A172 (cell line): ENCODE results near the gene TRIM16. TPM values are rescaled to one million over a fixed set of nuclear protein-coding genes. Genes with fewer than 3 reads are reported as not detected.
"Not testable (repeated sequence)": the region's sequence is repeated elsewhere in the genome, so short reads cannot be mapped to it uniquely, and the experiment has no call there.

Experiments
- DNase-seq: peaks from one replicate; pipeline ENCODE4 v3.0.0-alpha.2; 2015; ENCODE audit warnings: low spot score
- total RNA-seq: library from RNA; depleted of rRNA; stranded (reverse); fragments of >200 nt; shearing (Covaris generic); gene quantifications from 2 replicates; pipeline ENCODE4 v1.2.3, GENCODE V29; 2014; rRNA removed

TRIM16 gene
- 153 and 163 TPM in 2 replicates for total RNA-seq

DNA sequence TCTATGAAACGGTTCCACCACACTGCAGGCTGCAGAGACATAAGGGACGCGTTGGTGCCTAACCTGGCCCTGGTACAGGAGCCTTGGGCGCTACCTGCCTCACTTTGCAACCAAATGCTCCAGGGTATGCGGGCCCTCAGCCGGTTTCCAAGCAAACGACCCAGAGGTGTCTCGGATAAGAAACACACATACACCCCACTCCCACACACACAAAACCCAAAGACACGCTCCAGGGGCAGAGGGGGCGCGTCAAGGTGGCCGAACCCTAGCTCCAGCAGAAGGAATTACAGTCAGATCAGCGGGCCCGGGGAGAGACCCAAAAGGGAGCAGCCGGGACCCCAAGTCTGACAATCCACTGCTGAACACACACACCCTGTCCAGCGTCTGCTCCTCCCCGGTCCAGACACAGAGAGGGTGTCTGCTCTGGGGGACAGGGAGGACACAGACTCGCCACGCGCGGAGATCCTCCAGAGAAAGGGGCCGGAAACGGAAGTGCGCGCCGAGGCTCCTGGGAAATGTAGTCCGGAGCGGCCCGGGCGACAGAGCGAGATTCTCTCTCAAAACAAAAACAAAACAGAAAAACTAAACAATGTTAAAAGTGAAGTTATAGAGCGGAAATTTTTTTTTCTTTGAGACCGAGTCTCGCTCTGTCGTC lies at the start of gene TRIM16:
Gene TRIM16, minus strand, starts transcription at position 488 of the 655 bp plus-strand sequence. CDS start 32,702 bp downstream, outside the sequence.
- DNase-seq: peak; percentile 37

DNA sequence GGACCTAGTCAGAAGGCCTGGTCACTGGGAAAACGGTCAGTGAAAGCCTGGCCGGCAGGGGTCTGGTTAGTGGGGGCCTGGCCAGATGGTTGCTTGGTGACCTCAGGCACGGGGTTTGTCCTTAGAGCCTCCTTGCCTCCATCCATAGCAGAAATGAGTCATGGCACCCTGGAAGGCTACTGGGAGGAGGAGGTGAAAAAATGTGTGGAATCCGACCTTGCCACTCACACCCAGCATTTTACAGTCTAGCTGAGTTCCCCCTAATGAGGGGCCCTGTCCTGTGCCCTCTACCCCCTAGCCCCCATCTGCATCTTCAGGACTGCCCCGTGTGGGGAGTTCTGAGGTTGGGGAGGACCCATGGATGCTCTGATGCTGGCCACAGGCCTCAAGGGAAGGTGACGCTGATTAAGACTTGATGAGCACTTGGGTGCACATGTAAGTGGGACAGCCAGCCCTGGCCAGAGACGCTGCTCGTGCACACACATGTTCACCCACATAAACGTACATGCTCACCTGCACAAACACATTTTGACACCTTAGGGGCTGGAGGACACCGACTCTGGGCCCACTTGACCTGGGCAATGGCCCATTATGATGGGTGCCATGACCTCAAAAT lies 49.2 kb upstream of the TRIM16 start:
- not testable (repeated sequence) for DNase-seq

DNA sequence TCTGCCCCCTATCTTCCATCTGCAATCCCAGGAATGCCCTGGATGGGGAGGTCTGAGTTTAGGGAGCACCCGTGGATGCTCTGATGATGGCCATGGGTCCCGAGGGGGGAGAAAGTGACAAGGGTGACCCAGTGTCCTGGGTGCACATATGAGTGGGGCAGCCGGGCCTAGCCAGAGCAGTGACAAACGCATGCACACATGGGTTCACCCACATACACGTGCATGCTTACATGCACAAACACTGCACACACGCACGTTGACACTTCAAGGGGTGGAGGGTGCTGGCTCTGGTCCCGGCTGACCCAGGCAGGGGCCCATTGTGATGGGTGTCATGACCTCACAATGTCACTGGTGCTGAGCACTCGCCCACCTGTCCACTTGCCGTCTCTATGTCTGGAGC lies 47.8 kb upstream of the TRIM16 start, which contains the start of gene TBC1D26:
Gene TBC1D26, plus strand, starts transcription at position 384 of the 400 bp plus-strand sequence. CDS start 3,066 bp downstream, outside the sequence.
- not testable (repeated sequence) for DNase-seq

DNA sequence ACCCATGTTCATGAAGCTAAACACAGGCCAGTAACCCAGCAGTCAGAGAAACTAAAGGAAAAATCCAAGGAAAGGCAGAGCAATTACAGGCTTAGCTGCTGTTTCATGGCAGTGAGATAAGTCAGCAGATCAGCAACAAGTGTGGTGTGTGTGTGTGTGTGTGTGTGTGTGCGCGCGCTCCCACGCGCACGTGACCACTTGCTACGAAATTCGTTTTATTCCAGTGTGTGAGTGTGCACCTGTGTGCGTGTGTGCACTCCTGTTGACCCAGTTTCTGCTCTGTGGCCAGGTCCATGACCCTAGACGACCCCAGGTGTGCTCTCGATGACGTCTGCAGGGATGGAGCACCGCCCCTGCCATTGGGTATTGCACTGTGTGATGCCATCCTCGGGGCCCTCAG lies 46.4 kb upstream of the TRIM16 start:
- not testable (repeated sequence) for DNase-seq

DNA sequence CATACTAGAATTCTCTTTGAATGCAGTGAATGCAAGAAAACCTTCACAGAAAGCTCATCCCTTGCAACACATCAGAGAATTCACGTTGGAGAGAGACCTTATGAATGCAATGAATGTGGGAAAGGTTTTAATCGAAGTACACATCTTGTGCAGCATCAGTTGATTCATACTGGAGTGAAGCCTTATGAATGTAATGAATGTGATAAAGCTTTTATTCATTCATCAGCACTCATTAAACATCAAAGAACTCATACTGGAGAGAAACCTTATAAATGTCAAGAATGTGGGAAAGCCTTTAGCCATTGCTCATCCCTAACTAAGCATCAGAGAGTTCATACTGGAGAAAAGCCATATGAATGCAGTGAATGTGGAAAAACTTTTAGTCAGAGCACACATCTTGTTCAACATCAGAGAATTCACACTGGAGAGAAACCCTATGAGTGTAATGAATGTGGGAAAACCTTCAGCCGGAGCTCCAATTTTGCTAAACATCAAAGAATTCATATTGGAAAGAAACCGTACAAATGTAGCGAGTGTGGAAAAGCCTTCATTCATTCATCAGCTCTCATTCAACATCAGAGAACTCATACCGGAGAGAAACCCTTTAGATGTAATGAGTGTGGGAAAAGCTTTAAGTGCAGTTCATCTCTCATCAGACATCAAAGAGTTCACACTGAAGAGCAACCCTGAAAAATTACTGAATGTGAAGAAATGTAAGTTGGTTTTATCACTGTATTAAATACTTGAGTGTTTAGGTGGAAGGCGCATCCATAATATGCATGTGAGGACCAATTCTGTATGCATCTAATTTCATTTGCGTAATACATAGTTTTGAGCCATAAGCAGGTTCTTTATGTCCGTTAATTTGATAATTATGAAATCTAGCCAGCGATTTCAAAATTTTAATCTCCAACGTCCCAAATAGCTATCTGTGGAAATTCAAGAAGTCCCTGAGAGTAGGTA lies 32.8 kb upstream of the TRIM16 start:
- not testable (repeated sequence) for DNase-seq

DNA sequence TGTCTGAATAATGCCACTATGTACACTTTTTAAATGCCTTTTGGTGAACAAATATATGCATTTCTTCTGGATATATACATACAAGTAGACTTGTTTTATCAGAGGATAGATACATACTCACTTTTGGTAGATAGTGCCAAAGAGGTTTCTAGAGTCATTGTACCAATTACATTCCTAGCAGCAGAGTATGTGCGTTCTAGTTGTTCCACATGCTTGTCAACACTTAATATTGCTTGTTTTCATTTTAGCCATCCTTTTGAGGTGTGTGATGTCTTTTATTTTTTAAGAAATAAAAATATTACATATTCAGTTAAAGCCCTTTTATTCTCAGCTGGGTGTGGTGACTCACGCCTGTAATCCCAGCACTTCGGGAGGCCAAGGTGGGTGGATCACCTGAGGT lies 24.8 kb upstream of the TRIM16 start:
- DNase-seq: not testable (repeated sequence)

DNA sequence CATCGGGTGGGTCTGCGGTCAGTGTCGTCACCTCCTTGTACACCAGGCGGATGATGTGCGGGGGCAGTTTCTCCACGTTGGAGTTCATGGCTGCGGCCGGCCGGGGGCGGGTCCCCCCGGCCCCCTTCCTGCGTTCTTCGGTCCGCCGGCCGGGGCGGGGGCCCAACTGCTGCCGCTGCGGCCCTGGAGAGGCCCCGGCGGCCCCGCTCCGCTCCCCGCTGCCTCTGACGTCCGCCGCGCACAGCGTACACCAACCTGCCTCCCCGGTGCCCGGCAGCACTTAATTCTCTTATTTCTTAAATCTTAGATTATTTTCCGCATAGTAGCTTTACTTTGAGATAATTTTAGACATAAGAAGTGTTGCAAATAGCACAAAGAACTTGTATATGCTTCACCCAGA lies 20.7 kb upstream of the TRIM16 start:
- DNase-seq: not testable (repeated sequence)

DNA sequence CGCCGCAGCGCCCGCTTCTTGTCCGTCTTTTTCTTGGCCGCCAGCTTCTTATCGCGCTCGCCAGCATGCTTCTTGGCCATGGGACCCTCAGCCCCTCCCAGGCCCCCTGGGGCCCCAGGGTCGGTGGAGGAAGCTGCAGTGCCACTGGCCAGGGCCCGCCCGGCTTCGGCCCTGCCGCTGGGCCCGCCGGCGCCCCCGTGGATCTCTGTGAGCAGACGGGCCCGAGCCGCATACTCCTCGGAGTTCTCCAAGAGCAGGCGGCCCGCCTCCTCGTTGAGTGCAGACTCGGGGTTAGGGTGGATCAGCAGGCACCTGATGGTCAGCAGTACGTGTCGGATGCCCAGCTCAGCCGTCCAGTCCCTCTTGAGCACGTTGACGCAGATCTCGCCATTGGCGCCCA lies 20.1 kb upstream of the TRIM16 start:
- DNase-seq: not testable (repeated sequence)

DNA sequence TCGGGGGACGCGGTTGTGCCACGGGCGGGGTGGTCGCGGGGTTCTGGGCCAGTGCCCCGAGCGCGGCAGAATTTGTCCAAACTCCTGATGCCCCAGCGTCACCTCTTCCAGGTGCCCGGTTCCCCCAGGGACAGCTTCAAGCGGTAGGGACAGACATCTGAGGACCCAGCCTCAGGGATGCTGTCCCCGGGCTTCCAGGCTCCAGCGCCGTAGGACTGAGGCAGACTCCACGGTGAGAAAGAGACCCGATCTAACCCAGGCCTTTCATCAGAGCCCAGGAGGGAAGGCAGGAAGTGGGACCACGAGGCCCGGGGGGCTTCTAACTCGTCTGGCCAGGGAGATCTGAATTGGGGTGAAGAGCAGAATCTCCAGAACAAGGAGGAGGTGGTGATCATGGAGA lies 15.8 kb upstream of the TRIM16 start:
- DNase-seq: not testable (repeated sequence)

DNA sequence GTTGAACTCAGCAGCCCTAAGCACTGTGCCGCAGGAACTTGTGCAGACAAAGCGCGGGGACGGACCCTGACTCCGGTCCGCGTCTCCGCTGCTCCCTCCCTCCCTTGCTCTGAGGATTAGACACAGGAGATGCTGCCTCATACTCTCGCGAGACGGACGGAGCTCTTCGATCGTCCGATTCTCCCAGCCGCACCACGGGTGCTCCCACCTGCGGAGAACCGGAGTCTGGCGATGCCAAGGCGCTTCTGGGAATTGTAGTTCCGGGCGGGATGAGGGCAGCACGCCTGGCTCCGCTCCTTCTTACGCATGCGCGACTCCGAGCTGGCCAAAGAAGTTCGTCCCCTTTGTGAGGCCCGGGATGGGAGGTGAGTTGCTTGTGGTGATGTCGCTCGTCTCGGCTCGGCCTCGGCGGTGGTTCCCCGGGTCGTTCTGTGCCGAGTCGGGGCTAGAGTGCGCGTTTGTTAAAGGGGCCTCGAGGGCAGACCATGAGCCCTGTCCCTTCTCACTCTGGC lies 15.4 kb upstream of the TRIM16 start, which contains the start of gene ZNF286A:
Gene ZNF286A, plus strand, starts transcription at position 340 of the 512 bp plus-strand sequence. CDS start 578 bp downstream, outside the sequence.
- peak; percentile 99 for DNase-seq

DNA sequence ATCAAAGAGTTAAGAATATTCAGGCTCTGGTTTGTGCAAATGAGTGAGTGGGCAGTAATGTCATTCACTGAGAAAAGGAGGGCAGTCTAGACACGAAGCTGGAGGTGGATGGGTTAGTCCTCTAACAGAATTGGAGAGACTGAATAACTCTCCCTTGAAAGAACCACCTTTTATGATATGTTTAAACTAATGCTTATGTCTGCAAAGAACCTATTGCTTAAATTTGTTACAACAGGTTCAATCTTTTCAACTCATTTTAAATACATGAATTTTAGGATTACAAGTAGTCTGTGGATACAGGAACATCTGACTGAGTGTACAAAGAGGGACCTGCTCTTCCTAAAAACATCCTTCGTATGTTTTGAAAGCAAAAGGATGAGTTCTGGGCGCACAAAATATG lies 14.9 kb upstream of the TRIM16 start:
- not testable (repeated sequence) for DNase-seq

DNA sequence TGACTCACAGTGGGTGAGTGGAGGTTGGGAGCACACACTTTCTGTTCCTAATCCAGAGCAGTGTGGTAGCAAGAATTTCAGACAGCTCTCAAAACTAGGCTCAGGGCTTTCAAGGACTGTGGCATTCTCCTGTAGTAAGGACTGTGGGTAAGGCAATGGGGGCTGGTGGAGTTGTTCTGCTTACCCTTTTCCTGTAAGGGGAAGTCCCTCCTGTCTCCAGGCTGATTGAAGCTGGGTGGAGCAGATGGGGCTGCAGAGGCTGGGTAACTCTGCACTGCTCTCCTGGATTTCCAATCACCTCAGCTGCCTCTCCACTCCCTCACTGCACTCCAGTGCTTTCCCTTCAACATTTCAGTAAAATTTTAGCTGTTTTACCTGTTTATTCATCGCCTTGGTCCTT lies 3.4 kb upstream of the TRIM16 start:
- DNase-seq: not testable (repeated sequence)

DNA sequence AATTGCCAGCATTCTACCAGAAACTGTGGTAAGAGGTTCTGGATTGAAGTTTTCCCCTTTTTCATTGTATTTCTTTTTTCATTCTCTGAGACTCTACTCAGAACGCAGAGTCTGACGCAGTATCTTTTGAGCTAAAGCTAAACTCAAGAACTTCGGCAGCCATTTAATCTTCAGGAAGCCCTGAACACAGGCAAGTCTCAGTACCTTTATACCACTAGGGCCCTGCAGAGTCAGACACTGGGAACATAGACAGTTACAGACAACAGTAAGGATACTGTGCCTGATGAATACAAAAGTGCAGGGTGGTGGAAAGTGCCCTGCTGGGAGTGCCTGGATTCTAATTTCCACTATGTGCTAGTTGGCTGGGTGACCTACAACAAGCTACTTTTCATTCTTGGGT lies 976 bp downstream of the TRIM16 start:
- not testable (repeated sequence) for DNase-seq

DNA sequence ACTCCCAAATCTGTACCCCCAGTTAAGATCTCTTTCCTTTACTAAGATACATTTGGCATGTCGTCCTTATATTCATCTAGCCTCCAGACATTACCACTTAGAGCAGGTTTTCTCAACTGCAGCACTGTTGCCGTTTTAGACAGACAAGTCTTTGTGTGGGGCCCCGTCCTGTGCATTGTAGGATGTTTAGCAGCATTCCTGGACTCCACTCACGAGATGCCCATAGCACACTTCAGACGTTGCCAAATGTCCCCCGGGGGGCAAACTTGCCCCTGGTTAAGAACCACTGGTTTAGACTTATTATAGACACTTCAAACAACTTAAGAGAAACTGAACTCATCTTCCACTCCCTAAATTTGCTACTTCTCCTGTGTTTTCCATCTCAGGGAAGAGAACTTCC lies 8.1 kb downstream of the TRIM16 start:
- DNase-seq: not testable (repeated sequence)

DNA sequence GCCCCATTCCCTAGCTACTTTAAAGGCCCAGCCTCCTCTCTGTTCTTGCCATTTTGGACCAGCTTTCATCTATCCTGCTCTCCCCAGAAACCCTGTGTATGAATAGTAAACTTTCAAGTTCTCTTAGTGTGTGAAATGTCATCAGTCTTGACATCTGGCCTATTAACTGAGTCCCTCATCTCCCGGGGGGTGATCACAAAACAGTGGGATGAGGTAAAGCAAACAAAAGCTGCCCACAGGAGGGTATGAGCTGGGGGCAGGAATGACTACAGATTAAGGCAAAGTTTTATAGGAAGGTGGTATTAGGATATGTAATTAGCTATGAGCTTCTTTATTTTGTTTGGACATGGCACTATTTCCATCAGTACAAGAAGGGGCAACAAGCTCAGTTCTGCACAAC lies 9.5 kb downstream of the TRIM16 start:
- not testable (repeated sequence) for DNase-seq

DNA sequence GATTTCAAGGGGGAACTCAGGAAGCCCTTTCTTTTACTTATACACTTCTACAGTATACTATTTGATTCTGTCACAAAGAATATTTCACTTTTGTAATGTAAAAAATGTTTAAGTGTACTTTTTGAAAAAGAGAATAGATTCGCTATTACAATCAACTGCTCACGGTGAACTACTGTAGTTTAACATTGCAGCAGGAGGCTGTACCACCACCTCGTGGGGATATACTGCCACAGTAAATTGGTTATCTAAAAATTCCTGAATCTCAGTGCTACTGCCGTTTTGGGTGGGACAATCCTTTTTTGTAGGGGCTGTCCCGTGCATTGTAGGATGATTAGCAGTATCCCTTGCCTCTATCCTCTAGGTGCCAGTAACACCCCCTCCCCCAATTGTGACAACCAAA lies 14.6 kb downstream of the TRIM16 start:
- DNase-seq: not testable (repeated sequence)

DNA sequence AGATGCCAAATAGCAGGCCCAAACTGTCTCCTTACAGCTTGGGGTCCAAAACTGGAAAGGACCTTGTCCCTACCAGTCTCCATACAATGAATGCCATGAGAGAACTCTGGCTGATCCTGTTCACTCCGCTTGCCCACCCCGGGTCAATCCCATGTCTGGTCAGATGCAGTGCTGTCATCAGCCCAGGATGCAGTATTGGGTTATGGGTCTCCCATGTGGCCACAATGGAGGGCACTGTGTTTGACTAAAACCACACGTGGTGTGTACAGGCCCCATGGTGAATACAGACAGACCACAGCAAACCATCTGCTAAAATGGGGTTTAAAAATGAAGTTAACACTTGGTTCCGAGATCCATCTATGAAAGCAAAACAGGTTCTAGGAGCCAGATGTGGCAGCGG lies 20.4 kb downstream of the TRIM16 start:
- DNase-seq: no peak

DNA sequence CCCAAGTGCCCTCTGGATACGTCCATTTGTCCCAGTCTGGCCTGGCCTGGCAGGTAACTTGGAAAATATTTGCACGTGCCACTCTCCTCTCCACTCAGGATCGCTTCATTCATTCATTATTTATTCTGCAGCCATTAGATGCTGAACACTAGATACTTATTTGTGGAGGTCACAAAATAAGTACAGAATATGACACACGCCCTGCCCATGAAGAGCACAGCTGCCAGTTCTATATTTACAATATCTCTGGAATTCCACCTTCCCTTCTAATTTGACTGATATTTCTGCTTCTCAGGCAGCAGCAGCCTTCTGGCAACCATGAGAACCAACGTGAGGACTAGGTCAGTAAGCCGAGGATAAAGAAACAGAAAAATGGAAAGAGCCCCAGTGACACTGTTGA lies 20.9 kb downstream of the TRIM16 start:
- DNase-seq: no peak

DNA sequence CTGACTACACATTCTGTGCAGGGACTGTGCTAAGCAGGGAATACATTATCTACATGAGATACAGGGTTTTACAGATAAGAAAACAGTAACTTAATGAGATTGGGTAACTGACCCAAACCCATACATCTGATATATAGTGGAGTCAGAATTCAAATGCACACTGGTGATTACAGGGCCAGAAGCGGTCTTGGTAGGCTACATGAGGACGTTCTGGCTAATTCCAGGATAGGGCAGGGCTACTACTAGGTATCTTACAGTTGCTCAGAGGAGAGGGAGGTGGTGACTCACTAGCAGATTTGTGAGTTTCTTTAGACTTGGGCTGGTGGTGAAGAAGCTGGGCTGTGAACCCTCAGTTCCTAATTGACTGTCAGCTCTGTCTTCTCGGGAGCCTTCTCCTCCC lies 21.4 kb downstream of the TRIM16 start:
- DNase-seq: no peak

DNA sequence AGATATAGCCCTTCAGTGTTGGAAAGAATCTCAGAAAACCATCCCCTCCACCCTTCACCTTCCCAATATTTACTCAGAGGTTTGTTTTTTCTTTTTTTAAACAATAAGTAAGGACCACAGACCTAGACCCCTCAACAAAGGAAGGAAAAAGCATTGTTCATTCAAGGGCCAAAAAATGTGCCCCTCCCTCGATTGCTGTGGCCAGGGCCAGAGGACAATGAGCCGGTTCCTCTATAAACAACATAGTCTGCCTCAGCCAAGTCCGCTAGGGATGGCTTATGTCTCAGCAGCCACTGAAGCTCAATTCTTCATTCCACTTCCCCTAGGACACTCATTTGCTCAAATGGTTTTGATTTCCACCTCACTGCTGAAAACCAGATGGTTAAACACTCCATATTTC lies 24.0 kb downstream of the TRIM16 start:
- DNase-seq: no peak

DNA sequence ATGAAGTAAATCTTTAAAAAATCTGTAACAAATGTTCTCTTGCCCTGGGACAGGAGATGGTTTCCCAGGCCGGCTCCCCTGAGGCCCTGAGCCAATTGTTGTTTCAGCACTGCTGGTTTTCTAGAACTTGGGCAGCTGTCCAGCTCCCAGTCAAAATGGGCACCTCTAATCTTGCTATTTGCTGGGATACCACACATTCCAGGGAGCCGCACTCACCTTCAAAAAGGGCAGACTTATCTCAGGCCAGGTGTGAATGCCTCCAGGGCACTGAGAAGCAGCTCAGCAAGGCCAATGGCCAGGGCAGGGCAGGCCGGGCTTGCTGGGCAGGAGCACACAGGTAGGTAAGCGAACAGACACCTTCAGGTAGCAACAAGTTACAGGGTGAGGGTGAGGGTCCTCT lies 24.4 kb downstream of the TRIM16 start:
- DNase-seq: peak; percentile 47

DNA sequence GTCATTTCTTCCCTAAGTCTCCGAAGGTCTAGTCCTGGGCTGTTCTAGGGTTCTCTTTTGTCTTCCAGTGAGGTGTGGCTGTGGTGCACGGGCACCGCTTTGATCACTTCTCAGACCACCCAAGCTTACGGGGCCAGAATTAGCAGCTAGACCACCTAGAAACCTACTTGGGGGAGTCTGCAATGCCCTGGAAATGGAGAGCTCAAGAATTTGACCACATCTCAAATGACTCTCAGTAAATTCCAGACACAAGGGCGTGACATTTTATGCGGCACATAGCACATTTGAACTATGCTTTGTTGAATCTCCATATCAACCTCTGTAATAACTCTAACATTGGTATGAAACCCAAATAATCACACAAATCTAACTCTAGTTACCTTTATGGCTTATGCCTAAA lies 24.9 kb downstream of the TRIM16 start:
- no peak for DNase-seq
